A549 (cell line): Measurements from ENCODE around the gene TBX2. TPM values are rescaled to one million over a fixed set of nuclear protein-coding genes. Genes with fewer than 3 reads are reported as not detected.

Experiments used
- ATAC-seq, 2 experiments: fragments of 200-7000 bp in 1 of 2; fragments of >200 bp in 1 of 2; cut with Nextera tagmentation in 1 of 2; cut with Tn5 transposase in 1 of 2; 3 replicates each; pipeline versions ENCODE4 v1.8.0 to v1.9.1; 2018 to 2020; ENCODE audit warnings: mild to moderate bottlenecking in 1 of 2, moderate library complexity in 1 of 2
- CTCF ChIA-PET: fragments of 300-600 bp; sonication (Branson Sonifier 250); formaldehyde crosslinking; extraction: SDS; loops from one replicate; lab custom pipeline; 2021; ENCODE audit warnings: antibody characterized with exemption, inconsistent platforms; lab: Yijun Ruan, JAX
- POLR2A ChIA-PET: fragments of 350-600 bp; formaldehyde crosslinking; extraction: SDS; loops from one replicate; lab custom pipeline; 2021; ENCODE audit warnings: antibody characterized with exemption, inconsistent platforms; lab: Yijun Ruan, JAX
- DNase-seq, 2 experiments: peaks; one replicate each; pipeline versions ENCODE4 v3.0.0 to v3.0.0-alpha.2; 2011 to 2016; ENCODE audit warnings: low read depth in 1 of 2, low spot score in 1 of 2
- FAIRE-seq: peaks from 2 replicates; lab custom pipeline; 2011; peaks lifted over from hg19 to GRCh38; lab: Jason Lieb, UNC
- H3K27ac ChIP-seq, 2 experiments: fragments of >200 bp; sonication (Bioruptor Twin); formaldehyde crosslinking; 3 replicates each; pipeline ENCODE4 v1.5.1; 2016 to 2017
- H3K4me1 ChIP-seq: fragments of >200 bp; sonication (Bioruptor Twin); formaldehyde crosslinking; 3 replicates; pipeline ENCODE4 v1.6.1; 2016
- H3K4me2 ChIP-seq: fragments of >200 bp; sonication (Bioruptor Twin); formaldehyde crosslinking; 3 replicates; pipeline ENCODE4 v1.6.1; 2016
- H3K4me3 ChIP-seq: fragments of >200 bp; sonication (Bioruptor Twin); formaldehyde crosslinking; 3 replicates; pipeline ENCODE4 v1.5.1; 2016
- H3K9me3 ChIP-seq: fragments of >200 bp; sonication (Bioruptor Twin); formaldehyde crosslinking; 3 replicates; pipeline ENCODE4 v1.6.1; 2016
- BCL3 ChIP-seq: fragments of >200 bp; sonication (Bioruptor Twin); formaldehyde crosslinking; IDR thresholded peaks from 3 replicates; pipeline ENCODE4 v1.6.1; 2016
- BHLHE40 ChIP-seq: IDR thresholded peaks from 2 replicates; pipeline ENCODE4 v1.6.1; 2012; ENCODE audit warnings: low read depth, low read length, inconsistent platforms
- CEBPB ChIP-seq, 2 experiments: fragments of >200 bp in 1 of 2; sonication (Bioruptor Twin) in 1 of 2; formaldehyde crosslinking in 1 of 2; IDR thresholded peaks; 2 replicates each; pipeline ENCODE4 v1.6.1; 2012 to 2016
- EP300 ChIP-seq, 2 experiments: fragments of >200 bp; sonication (Bioruptor Twin); formaldehyde crosslinking; IDR thresholded peaks; 2 replicates in 1 of 2; 3 replicates in 1 of 2; pipeline ENCODE4 v1.6.1; 2016 to 2017
- GATA3 ChIP-seq: IDR thresholded peaks from 2 replicates; pipeline ENCODE4 v1.6.1; 2012; ENCODE audit warnings: borderline replicate concordance
- HDAC2 ChIP-seq: fragments of 200-600 bp; sonication (generic); IDR thresholded peaks from 2 replicates; pipeline ENCODE4 v1.6.1; 2016
- JUN ChIP-seq, 2 experiments: fragments of >200 bp; sonication (Bioruptor Twin); formaldehyde crosslinking; IDR thresholded peaks; 2 replicates in 1 of 2; 3 replicates in 1 of 2; pipeline ENCODE4 v1.6.1; 2016 to 2017
- KDM1A ChIP-seq: fragments of 200-600 bp; sonication (generic); IDR thresholded peaks from 2 replicates; pipeline ENCODE4 v1.6.1; 2016; ENCODE audit warnings: low read depth, mild to moderate bottlenecking
- MYC ChIP-seq: IDR thresholded peaks from 2 replicates; pipeline ENCODE4 v1.6.1; 2012; ENCODE audit warnings: mild to moderate bottlenecking, inconsistent platforms, low read length, improper control_type of control experiment, borderline replicate concordance
- PHF8 ChIP-seq: fragments of 200-600 bp; sonication (generic); IDR thresholded peaks from 2 replicates; pipeline ENCODE4 v1.6.1; 2016; ENCODE audit warnings: low read depth, mild to moderate bottlenecking, antibody characterized with exemption, moderate library complexity, borderline replicate concordance
- POLR2A ChIP-seq: IDR thresholded peaks from 2 replicates; pipeline ENCODE4 v1.6.1; 2012; ENCODE audit warnings: mild to moderate bottlenecking, low read length
- POLR2AphosphoS2 ChIP-seq: conservative IDR thresholded peaks from 2 replicates; pipeline ENCODE4 v1.6.1; 2012; ENCODE audit warnings: low read length, improper control_type of control experiment, inconsistent platforms
- RAD21 ChIP-seq, 2 experiments: fragments of >200 bp in 1 of 2; sonication (Bioruptor Twin) in 1 of 2; formaldehyde crosslinking in 1 of 2; IDR thresholded peaks in 1 of 2; conservative IDR thresholded peaks in 1 of 2; 2 replicates in 1 of 2; 3 replicates in 1 of 2; pipeline ENCODE4 v1.6.1; 2012 to 2018; ENCODE audit warnings: inconsistent platforms in 1 of 2
- RARB ChIP-seq: fragments of 250-450 bp; sonication (Bioruptor Pico); IDR thresholded peaks from 2 replicates; pipeline ENCODE4 v1.8.0; 2021; ENCODE audit warnings: mild to moderate bottlenecking, moderate library complexity
- RFX5 ChIP-seq: fragments of 450-650 bp; IDR thresholded peaks from 2 replicates; pipeline ENCODE4 v1.7.1; 2014; ENCODE audit warnings: antibody characterized with exemption, mild to moderate bottlenecking, moderate library complexity
- SREBF2 ChIP-seq: fragments of 450-650 bp; IDR thresholded peaks from 2 replicates; pipeline ENCODE4 v1.6.1; 2014; ENCODE audit warnings: mild to moderate bottlenecking, moderate library complexity
- TFCP2L1 ChIP-seq: fragments of 250-450 bp; sonication (Bioruptor Pico); IDR thresholded peaks from 2 replicates; pipeline ENCODE4 v1.5.0; 2021; ENCODE audit warnings: mild to moderate bottlenecking
- TP53 ChIP-seq: fragments of 250-450 bp; sonication (Bioruptor Pico); IDR thresholded peaks from 2 replicates; pipeline ENCODE4 v1.5.0; 2021; ENCODE audit warnings: mild to moderate bottlenecking, moderate library complexity
- WGBS: methylation state at CpG from one replicate; pipeline ENCODE4 v1.1.6; 2017; ENCODE audit errors: missing lambda C conversion rate; 5-methylcytosine and 5-hydroxymethylcytosine counted together
- polyA plus RNA-seq, 4 experiments: library from polyadenylated mRNA; depleted of rRNA in 3 of 4; stranded (reverse); fragments of >200 nt; fragmentation: RNase III in 1 of 4; extraction: RNeasy Plus Mini Kit Qiagen cat#74134 plus additional on column Dnase treatment in 1 of 4; gene quantifications; 2 replicates in 3 of 4; 3 replicates in 1 of 4; pipeline ENCODE4 v1.2.3, GENCODE V29; 2011 to 2017
- TF ChIP-seq, protein P1 (sequence below): fragments of 200-600 bp; sonication (generic); IDR thresholded peaks from 2 replicates; pipeline ENCODE4 v1.6.1; 2016; ENCODE audit warnings: antibody characterized with exemption, mild to moderate bottlenecking, moderate library complexity
- TF ChIP-seq, protein P2 (sequence below): fragments of 450-650 bp; IDR thresholded peaks from 2 replicates; pipeline ENCODE4 v1.6.1; 2014; ENCODE audit warnings: antibody characterized with exemption

TBX2 gene
- polyA plus RNA-seq, 2 of the 4 experiments (the other 2 are of a cell fraction) = 0.71 to 2.3 TPM

- ChIA-PET POLR2A (no interaction called here), CTCF (interaction anchor here (1.0 to 3.0 kb wide), 3 partner anchors 10 to 43 kb away, joined by 3 to 18 read pairs (median 6); no protein-coding TSS in a partner anchor)
- Histone ChIP-seq H3K9me3 (no peaks in the 10 kb centered on the region), H3K4me3 (no peak overlapping the region), H3K4me2 (no peak overlapping the region), H3K4me1 (0 out of 3 replicates have a peak, but pooled peaks cover 1% of the 10 kb centered on the region), H3K27ac (no peak overlapping the region)
- TF ChIP-seq KDM1A (no peak), EP300 (IDR thresholded peaks at IDR 0.05) (no peak), TFCP2L1 (no peak), CEBPB (IDR thresholded peaks at IDR 0.05) (no peak), HDAC2 (no peak), POLR2A (no peak), TP53 (CRISPR knock-in tag) (no peak)
- TF ChIP-seq, protein P1, sequence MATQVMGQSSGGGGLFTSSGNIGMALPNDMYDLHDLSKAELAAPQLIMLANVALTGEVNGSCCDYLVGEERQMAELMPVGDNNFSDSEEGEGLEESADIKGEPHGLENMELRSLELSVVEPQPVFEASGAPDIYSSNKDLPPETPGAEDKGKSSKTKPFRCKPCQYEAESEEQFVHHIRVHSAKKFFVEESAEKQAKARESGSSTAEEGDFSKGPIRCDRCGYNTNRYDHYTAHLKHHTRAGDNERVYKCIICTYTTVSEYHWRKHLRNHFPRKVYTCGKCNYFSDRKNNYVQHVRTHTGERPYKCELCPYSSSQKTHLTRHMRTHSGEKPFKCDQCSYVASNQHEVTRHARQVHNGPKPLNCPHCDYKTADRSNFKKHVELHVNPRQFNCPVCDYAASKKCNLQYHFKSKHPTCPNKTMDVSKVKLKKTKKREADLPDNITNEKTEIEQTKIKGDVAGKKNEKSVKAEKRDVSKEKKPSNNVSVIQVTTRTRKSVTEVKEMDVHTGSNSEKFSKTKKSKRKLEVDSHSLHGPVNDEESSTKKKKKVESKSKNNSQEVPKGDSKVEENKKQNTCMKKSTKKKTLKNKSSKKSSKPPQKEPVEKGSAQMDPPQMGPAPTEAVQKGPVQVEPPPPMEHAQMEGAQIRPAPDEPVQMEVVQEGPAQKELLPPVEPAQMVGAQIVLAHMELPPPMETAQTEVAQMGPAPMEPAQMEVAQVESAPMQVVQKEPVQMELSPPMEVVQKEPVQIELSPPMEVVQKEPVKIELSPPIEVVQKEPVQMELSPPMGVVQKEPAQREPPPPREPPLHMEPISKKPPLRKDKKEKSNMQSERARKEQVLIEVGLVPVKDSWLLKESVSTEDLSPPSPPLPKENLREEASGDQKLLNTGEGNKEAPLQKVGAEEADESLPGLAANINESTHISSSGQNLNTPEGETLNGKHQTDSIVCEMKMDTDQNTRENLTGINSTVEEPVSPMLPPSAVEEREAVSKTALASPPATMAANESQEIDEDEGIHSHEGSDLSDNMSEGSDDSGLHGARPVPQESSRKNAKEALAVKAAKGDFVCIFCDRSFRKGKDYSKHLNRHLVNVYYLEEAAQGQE = no peak
- 91% methylated on average over 7 of the region's 7 CpGs for WGBS
- ATAC-seq (peak in 1 of 2 experiments; percentile 20; a peak in 1 of 6 replicates), FAIRE-seq (no peak), DNase-seq (no peak)
These were observed 30.7 kb upstream of the TBX2 start for GRCh38 chr17:61368832-61369450.

DNA sequence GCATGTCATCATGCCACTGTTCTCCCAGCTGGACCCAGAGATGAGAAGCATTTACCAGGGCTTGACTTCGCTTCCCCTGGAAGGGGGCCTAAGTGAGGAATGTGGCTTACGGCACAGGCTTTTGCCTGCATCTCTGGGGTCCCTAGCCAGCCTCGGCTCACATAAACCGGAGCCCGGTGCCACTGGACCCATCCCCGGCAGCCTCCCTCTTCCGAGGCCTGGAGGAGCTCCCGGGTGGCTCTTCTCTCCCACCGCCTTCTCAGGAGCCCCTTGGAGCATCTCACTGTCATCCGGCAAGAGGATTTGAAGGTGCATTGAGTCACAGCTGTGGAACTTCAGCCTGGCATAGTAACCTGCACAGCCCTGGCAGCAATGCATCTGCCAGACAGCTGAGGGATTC lies 29.9 kb upstream of the TBX2 start:
- ATAC-seq (no peak; a peak in 1 of 6 replicates), DNase-seq (no peak), FAIRE-seq (no peak)
- ChIA-PET CTCF (interaction anchor here (1.0 kb wide), 1 partner anchor 20 kb away, joined by 3 read pairs; no protein-coding TSS in a partner anchor), POLR2A (no interaction called here)
- H3K27ac ChIP-seq = no peak overlapping the region
- H3K4me1 ChIP-seq = no peaks in the 10 kb centered on the region
- no peak overlapping the region for H3K4me3 ChIP-seq
- H3K4me2 ChIP-seq = no peak overlapping the region
- WGBS = 94% methylated on average over 10 of the region's 10 CpGs
- TF ChIP-seq MYC (no peak), PHF8 (no peak)
- TF ChIP-seq, all 56 proteins: peak for 0
- H3K9me3 ChIP-seq = no peaks in the 10 kb centered on the region

GRCh38 chr17:61371179-61371578 lies 28.5 kb upstream of the TBX2 start:
- no peak for FAIRE-seq
- ChIA-PET POLR2A (no interaction called here), CTCF (interaction anchor here (0.6 to 1.3 kb wide), 4 partner anchors 11 to 77 kb away, joined by 3 to 4 read pairs (median 3); no protein-coding TSS in a partner anchor)
- TF ChIP-seq RARB (CRISPR knock-in tag) = no peak
- TF ChIP-seq, protein P2, sequence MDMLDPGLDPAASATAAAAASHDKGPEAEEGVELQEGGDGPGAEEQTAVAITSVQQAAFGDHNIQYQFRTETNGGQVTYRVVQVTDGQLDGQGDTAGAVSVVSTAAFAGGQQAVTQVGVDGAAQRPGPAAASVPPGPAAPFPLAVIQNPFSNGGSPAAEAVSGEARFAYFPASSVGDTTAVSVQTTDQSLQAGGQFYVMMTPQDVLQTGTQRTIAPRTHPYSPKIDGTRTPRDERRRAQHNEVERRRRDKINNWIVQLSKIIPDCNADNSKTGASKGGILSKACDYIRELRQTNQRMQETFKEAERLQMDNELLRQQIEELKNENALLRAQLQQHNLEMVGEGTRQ = no peak
- TF ChIP-seq RAD21 (conservative IDR thresholded peaks at IDR 0.05 in 1 of 2, IDR thresholded peaks at IDR 0.05 in 1 of 2) = no peak
- no peak for TF ChIP-seq GATA3
- no peak for TF ChIP-seq JUN (IDR thresholded peaks at IDR 0.05)
- no peak for TF ChIP-seq BCL3
- no peak for TF ChIP-seq BHLHE40
- no peak for TF ChIP-seq SREBF2
- TF ChIP-seq RFX5 = no peak
- no peak for TF ChIP-seq TP53 (CRISPR knock-in tag)
- no peak for TF ChIP-seq POLR2AphosphoS2
- DNase-seq = no peak
- Histone ChIP-seq H3K4me2 (no peak overlapping the region), H3K9me3 (no peaks in the 10 kb centered on the region), H3K4me1 (no peaks in the 10 kb centered on the region), H3K4me3 (no peak overlapping the region), H3K27ac (no peak overlapping the region)
- no peak for ATAC-seq
- 100% methylated on average over 1 of the region's 1 CpG for WGBS
